Measurements from ENCODE around the gene LMTK2.
A peak's percentile ranks its signal among the peaks of the same experiment; 100 is the strongest.

LMTK2 gene

GRCh38 chr7:98100088-98100487, 6.6 kb upstream of the LMTK2 start:
- Histone ChIP-seq H3K4me1 (ENCODE audit: control insufficient read depth, insufficient read depth, low read length) (no peaks in the 10 kb centered on the region), H3K27ac (ENCODE audit: low read length) (no peak overlapping the region), H3K4me3 (ENCODE audit: low read length) (no peak overlapping the region), H3K36me3 (ENCODE audit: control insufficient read depth, insufficient read depth, low read length) (no peaks in the 10 kb centered on the region), H3K27me3 (ENCODE audit: control insufficient read depth, insufficient read depth, low read length) (no peaks in the 10 kb centered on the region), H3K9me3 (ENCODE audit: control insufficient read depth, insufficient read depth, low read length) (peaks cover 2% of the 10 kb centered on the region)
- DNase-seq (ENCODE audit: low read depth, low spot score): no peak
- WGBS (ENCODE audit: insufficient coverage, insufficient read length): no CpG with 5 or more reads among the region's 1 CpG

GRCh38 chr7:98102170-98102569, 4.5 kb upstream of the LMTK2 start:
- Histone ChIP-seq H3K9me3 (ENCODE audit: control insufficient read depth, insufficient read depth, low read length) (peaks cover 2% of the 10 kb centered on the region), H3K27ac (ENCODE audit: low read length) (no peak overlapping the region)
- no CpG with 5 or more reads among the region's 1 CpG for WGBS (ENCODE audit: insufficient coverage, insufficient read length)

GRCh38 chr7:98105942-98106544, 619 bp upstream of the LMTK2 start:
- H3K4me3 ChIP-seq (ENCODE audit: low read length): no peak overlapping the region
- H3K27me3 ChIP-seq (ENCODE audit: control insufficient read depth, insufficient read depth, low read length): no peaks in the 10 kb centered on the region
- H3K9me3 ChIP-seq (ENCODE audit: control insufficient read depth, insufficient read depth, low read length): peaks cover 2% of the 10 kb centered on the region; the same call in 1 of the 2 replicates
- H3K36me3 ChIP-seq (ENCODE audit: control insufficient read depth, insufficient read depth, low read length): no peaks in the 10 kb centered on the region
- DNase-seq (ENCODE audit: low read depth, low spot score): no peak
- no peaks in the 10 kb centered on the region for H3K4me1 ChIP-seq (ENCODE audit: control insufficient read depth, insufficient read depth, low read length)
- WGBS (ENCODE audit: insufficient coverage, insufficient read length): no CpG with 5 or more reads among the region's 6 CpGs
- no peak overlapping the region for H3K27ac ChIP-seq (ENCODE audit: low read length)

More at GRCh38 chr7:98102170-98102569, 4.5 kb upstream of the LMTK2 start:
- Histone ChIP-seq H3K36me3 (ENCODE audit: control insufficient read depth, insufficient read depth, low read length) (no peaks in the 10 kb centered on the region), H3K27me3 (ENCODE audit: control insufficient read depth, insufficient read depth, low read length) (no peaks in the 10 kb centered on the region), H3K4me3 (ENCODE audit: low read length) (no peak overlapping the region), H3K4me1 (ENCODE audit: control insufficient read depth, insufficient read depth, low read length) (no peaks in the 10 kb centered on the region)
- DNase-seq (ENCODE audit: low read depth, low spot score): no peak

- Histone ChIP-seq H3K4me3 (ENCODE audit: low read length) (peak overlapping the region; percentile 99), H3K4me1 (ENCODE audit: control insufficient read depth, insufficient read depth, low read length) (no peaks in the 10 kb centered on the region), H3K36me3 (ENCODE audit: control insufficient read depth, insufficient read depth, low read length) (no peaks in the 10 kb centered on the region; the same call in 1 of the 2 replicates), H3K27ac (ENCODE audit: low read length) (no peak overlapping the region), H3K9me3 (ENCODE audit: control insufficient read depth, insufficient read depth, low read length) (no peaks in the 10 kb centered on the region), H3K27me3 (ENCODE audit: control insufficient read depth, insufficient read depth, low read length) (no peaks in the 10 kb centered on the region)
- WGBS (ENCODE audit: insufficient coverage, insufficient read length): no CpG with 5 or more reads among the region's 32 CpGs
- DNase-seq (ENCODE audit: low read depth, low spot score): no peak
These were observed 655 bp downstream of the LMTK2 start for GRCh38 chr7:98107313-98107721.

GRCh38 chr7:98110249-98111022, 3.8 kb downstream of the LMTK2 start:
- DNase-seq (ENCODE audit: low read depth, low spot score): no peak
- H3K27ac ChIP-seq (ENCODE audit: low read length): no peak overlapping the region
- no peaks in the 10 kb centered on the region for H3K9me3 ChIP-seq (ENCODE audit: control insufficient read depth, insufficient read depth, low read length)
- no peaks in the 10 kb centered on the region; the same call in 1 of the 2 replicates for H3K36me3 ChIP-seq (ENCODE audit: control insufficient read depth, insufficient read depth, low read length)
- no peaks in the 10 kb centered on the region for H3K4me1 ChIP-seq (ENCODE audit: control insufficient read depth, insufficient read depth, low read length)
- no CpG with 5 or more reads among the region's 11 CpGs for WGBS (ENCODE audit: insufficient coverage, insufficient read length)
- no peak overlapping the region for H3K4me3 ChIP-seq (ENCODE audit: low read length)
- H3K27me3 ChIP-seq (ENCODE audit: control insufficient read depth, insufficient read depth, low read length): no peaks in the 10 kb centered on the region

- no peak for DNase-seq (ENCODE audit: low read depth, low spot score)
- no peaks in the 10 kb centered on the region for H3K9me3 ChIP-seq (ENCODE audit: control insufficient read depth, insufficient read depth, low read length)
- no CpG with 5 or more reads among the region's 4 CpGs for WGBS (ENCODE audit: insufficient coverage, insufficient read length)
These were observed 5.4 kb downstream of the LMTK2 start for GRCh38 chr7:98112077-98112476.

GRCh38 chr7:98115746-98116525, 9.3 kb downstream of the LMTK2 start:
- DNase-seq (ENCODE audit: low read depth, low spot score): no peak
- Histone ChIP-seq H3K27me3 (ENCODE audit: control insufficient read depth, insufficient read depth, low read length) (no peaks in the 10 kb centered on the region), H3K4me1 (ENCODE audit: control insufficient read depth, insufficient read depth, low read length) (0 out of 2 replicates have a peak, but pooled peaks cover 2% of the 10 kb centered on the region), H3K4me3 (ENCODE audit: low read length) (no peak overlapping the region), H3K27ac (ENCODE audit: low read length) (no peak overlapping the region), H3K9me3 (ENCODE audit: control insufficient read depth, insufficient read depth, low read length) (no peaks in the 10 kb centered on the region), H3K36me3 (ENCODE audit: control insufficient read depth, insufficient read depth, low read length) (no peaks in the 10 kb centered on the region; the same call in 1 of the 2 replicates)
- WGBS (ENCODE audit: insufficient coverage, insufficient read length): no CpG with 5 or more reads among the region's 10 CpGs

More at GRCh38 chr7:98112077-98112476, 5.4 kb downstream of the LMTK2 start:
- no peak overlapping the region for H3K4me3 ChIP-seq (ENCODE audit: low read length)
- no peak overlapping the region for H3K27ac ChIP-seq (ENCODE audit: low read length)
- H3K36me3 ChIP-seq (ENCODE audit: control insufficient read depth, insufficient read depth, low read length): no peaks in the 10 kb centered on the region; the same call in 1 of the 2 replicates
- no peaks in the 10 kb centered on the region for H3K27me3 ChIP-seq (ENCODE audit: control insufficient read depth, insufficient read depth, low read length)
- no peaks in the 10 kb centered on the region for H3K4me1 ChIP-seq (ENCODE audit: control insufficient read depth, insufficient read depth, low read length)

- Histone ChIP-seq H3K27ac (ENCODE audit: low read length) (no peak overlapping the region), H3K4me3 (ENCODE audit: low read length) (no peak overlapping the region), H3K4me1 (ENCODE audit: control insufficient read depth, insufficient read depth, low read length) (0 out of 2 replicates have a peak, but pooled peaks cover 2% of the 10 kb centered on the region), H3K36me3 (ENCODE audit: control insufficient read depth, insufficient read depth, low read length) (no peaks in the 10 kb centered on the region; the same call in 1 of the 2 replicates), H3K27me3 (ENCODE audit: control insufficient read depth, insufficient read depth, low read length) (no peaks in the 10 kb centered on the region), H3K9me3 (ENCODE audit: control insufficient read depth, insufficient read depth, low read length) (no peaks in the 10 kb centered on the region)
- DNase-seq (ENCODE audit: low read depth, low spot score): no peak
- WGBS (ENCODE audit: insufficient coverage, insufficient read length): no CpG with 5 or more reads among the region's 7 CpGs
These were observed 10.2 kb downstream of the LMTK2 start for GRCh38 chr7:98116656-98117461.

- Histone ChIP-seq H3K4me1 (ENCODE audit: control insufficient read depth, insufficient read depth, low read length) (0 out of 2 replicates have a peak, but pooled peaks cover 2% of the 10 kb centered on the region), H3K9me3 (ENCODE audit: control insufficient read depth, insufficient read depth, low read length) (no peaks in the 10 kb centered on the region), H3K27ac (ENCODE audit: low read length) (no peak overlapping the region), H3K36me3 (ENCODE audit: control insufficient read depth, insufficient read depth, low read length) (no peaks in the 10 kb centered on the region), H3K27me3 (ENCODE audit: control insufficient read depth, insufficient read depth, low read length) (no peaks in the 10 kb centered on the region), H3K4me3 (ENCODE audit: low read length) (no peak overlapping the region)
- WGBS (ENCODE audit: insufficient coverage, insufficient read length): no CpG with 5 or more reads among the region's 10 CpGs
- DNase-seq (ENCODE audit: low read depth, low spot score): no peak
These were observed 12.7 kb downstream of the LMTK2 start for GRCh38 chr7:98119256-98119918.
